ENCODE results near the gene PEPD. TPM values are rescaled to one million over a fixed set of nuclear protein-coding genes. Genes with fewer than 3 reads are reported as not detected.

Gene PEPD
- total RNA-seq, 5 donors from 2014 or later (not counting 1 experiment from before 2014, with no cell fraction given) = 23.5 to 38.8 (median 31.8) TPM

DNA sequence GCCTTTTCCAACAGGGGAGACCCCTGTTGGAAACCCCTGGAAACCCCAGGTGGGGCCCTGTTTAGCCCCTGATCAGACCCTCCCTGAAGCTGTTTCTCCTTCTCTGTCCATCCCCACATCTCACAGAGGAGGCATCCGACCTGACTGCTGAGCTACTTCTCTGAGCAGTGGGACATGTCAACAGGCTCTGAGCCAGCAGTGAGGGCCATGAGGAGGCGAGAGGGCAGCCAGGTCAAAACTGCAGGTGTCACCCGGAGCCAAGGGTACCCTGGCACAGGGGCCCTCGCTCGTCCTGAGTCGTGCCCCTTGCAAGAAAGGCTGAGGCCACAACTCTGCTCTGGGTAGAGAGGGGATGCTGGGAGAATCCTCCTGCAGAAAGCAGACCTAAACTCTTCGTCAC, 13.6 kb downstream of the PEPD start:
- Mint-ChIP-seq H3K4me3 (no peak overlapping the region), H3K27ac (no peak overlapping the region)
- WGBS (ENCODE audit: insufficient coverage) = 90% methylated on average over 4 of the region's 7 CpGs

DNA sequence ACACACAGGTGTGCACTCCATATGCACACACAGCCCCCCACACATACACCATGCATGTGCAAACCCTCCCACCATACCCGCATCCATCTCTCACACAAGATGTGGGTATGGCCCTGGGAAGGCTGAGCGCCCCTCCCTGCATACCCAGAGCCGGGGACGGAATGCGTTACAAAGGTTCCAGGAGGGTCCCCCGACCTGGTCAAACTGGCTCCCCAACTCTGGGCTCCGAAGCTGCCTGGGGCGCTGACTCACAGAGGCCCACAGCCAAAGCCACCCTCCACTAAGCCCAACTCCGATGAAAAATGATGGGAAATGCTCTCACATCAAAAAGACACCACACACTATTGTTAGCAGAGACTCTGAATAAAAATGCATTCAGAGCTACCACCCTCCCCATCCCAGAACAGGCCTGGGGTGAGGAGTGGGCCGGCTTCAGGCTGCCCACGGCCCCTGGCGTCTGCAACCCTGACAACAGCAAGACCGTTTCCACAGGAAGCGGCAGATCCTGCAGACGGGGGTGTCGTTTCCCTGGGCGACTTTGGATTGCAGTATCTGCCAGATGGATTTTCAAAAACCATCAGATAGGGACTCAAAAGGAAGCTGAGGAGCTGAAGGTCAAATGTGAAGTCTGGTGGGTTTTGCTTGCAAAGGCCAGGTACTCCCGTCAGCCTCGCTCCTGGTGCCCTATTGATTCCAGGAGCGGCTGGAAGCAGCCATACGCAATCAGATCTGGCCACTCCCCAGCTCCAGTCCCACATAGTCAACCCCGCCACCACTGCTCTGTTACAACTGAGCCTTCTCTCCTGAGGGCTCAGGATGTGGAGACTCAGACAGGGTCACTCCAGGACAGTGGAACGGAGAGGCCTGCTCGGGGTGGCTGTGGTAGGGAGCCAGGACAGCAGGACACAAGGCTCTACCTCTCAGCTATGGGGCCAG, 14.3 kb downstream of the PEPD start:
- Histone ChIP-seq H3K4me1 (ENCODE audit: control insufficient read depth in 1 of 2, extremely low read depth in 1 of 2, insufficient read depth in 2 of 2, low read length in 2 of 2) (no peaks in the 10 kb centered on the region), H3K4me3 (ENCODE audit: control insufficient read depth in 1 of 2, extremely low read depth in 1 of 2, low read length in 1 of 2) (no peak overlapping the region), H3K27me3 (replicated peaks in 1 of 2; ENCODE audit: control insufficient read depth in 2 of 2, extremely low read depth in 1 of 2, insufficient read depth in 2 of 2, low read length in 1 of 2) (no peaks in the 10 kb centered on the region), H3K9me3 (no peaks in the 10 kb centered on the region), H3K27ac (ENCODE audit: low read length) (no peak overlapping the region), H3K36me3 (ENCODE audit: control insufficient read depth in 2 of 2, extremely low read depth in 1 of 2, insufficient read depth in 1 of 2, low read length in 1 of 2) (peaks cover 3 to 21% of the 10 kb centered on the region in 2 donors)
- no peaks in the 10 kb centered on the region for H3K27me3 Mint-ChIP-seq
- H3K4me1 Mint-ChIP-seq = no peaks in the 10 kb centered on the region
- peaks cover 20% of the 10 kb centered on the region for H3K36me3 Mint-ChIP-seq
- H3K9me3 Mint-ChIP-seq = no peaks in the 10 kb centered on the region
- CTCF ChIA-PET = no interaction called here
- ATAC-seq (replicated peaks in 1 of 4) = no peak
- DNase-seq = no peak
- WGBS (ENCODE audit: insufficient coverage) = 90% methylated on average over 14 of the region's 24 CpGs
- H3K27ac Mint-ChIP-seq = no peak overlapping the region
- H3K4me3 Mint-ChIP-seq = no peak overlapping the region
- POLR2A ChIA-PET = no interaction called here

More for the DNA sequence above, 13.6 kb downstream of the PEPD start:
- ChIA-PET POLR2A (no interaction called here), CTCF (no interaction called here)
- Histone ChIP-seq H3K27ac (ENCODE audit: low read length) (no peak overlapping the region), H3K4me1 (ENCODE audit: control insufficient read depth in 1 of 2, extremely low read depth in 1 of 2, insufficient read depth in 2 of 2, low read length in 2 of 2) (no peaks in the 10 kb centered on the region), H3K36me3 (ENCODE audit: control insufficient read depth in 2 of 2, extremely low read depth in 1 of 2, insufficient read depth in 1 of 2, low read length in 1 of 2) (peaks cover 7 to 24% of the 10 kb centered on the region in 2 donors), H3K27me3 (replicated peaks in 1 of 2; ENCODE audit: control insufficient read depth in 2 of 2, extremely low read depth in 1 of 2, insufficient read depth in 2 of 2, low read length in 1 of 2) (no peaks in the 10 kb centered on the region), H3K4me3 (ENCODE audit: control insufficient read depth in 1 of 2, extremely low read depth in 1 of 2, low read length in 1 of 2) (no peak overlapping the region), H3K9me3 (no peaks in the 10 kb centered on the region)
- Mint-ChIP-seq H3K36me3 (peaks cover 20% of the 10 kb centered on the region), H3K9me3 (no peaks in the 10 kb centered on the region), H3K4me1 (no peaks in the 10 kb centered on the region), H3K27me3 (no peaks in the 10 kb centered on the region)
- no peak for DNase-seq
- ATAC-seq (replicated peaks in 1 of 4) = no peak

DNA sequence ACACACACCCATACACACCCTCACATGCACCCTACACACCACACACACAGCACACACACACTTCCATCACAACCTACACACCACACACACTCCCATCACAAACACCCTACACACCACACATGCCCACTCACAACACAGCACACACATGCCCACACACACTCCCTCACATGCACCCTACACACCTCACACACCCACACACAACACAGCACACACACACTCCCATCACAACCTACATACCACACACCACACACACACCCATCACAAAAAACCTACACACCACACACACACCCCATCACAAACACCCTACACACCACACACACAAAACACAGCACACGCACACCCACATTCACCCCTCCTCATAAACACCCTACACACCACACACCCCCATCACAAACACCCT, 15.1 kb downstream of the PEPD start:
- ChIA-PET POLR2A (no interaction called here), CTCF (no interaction called here)
- Histone ChIP-seq H3K27ac (ENCODE audit: low read length) (no peak overlapping the region), H3K4me1 (ENCODE audit: control insufficient read depth in 1 of 2, extremely low read depth in 1 of 2, insufficient read depth in 2 of 2, low read length in 2 of 2) (no peaks in the 10 kb centered on the region), H3K36me3 (ENCODE audit: control insufficient read depth in 2 of 2, extremely low read depth in 1 of 2, insufficient read depth in 1 of 2, low read length in 1 of 2) (peaks cover 3 to 14% of the 10 kb centered on the region in 2 donors), H3K9me3 (no peaks in the 10 kb centered on the region), H3K4me3 (ENCODE audit: control insufficient read depth in 1 of 2, extremely low read depth in 1 of 2, low read length in 1 of 2) (no peak overlapping the region), H3K27me3 (replicated peaks in 1 of 2; ENCODE audit: control insufficient read depth in 2 of 2, extremely low read depth in 1 of 2, insufficient read depth in 2 of 2, low read length in 1 of 2) (no peaks in the 10 kb centered on the region)
- Mint-ChIP-seq H3K4me3 (no peak overlapping the region), H3K9me3 (no peaks in the 10 kb centered on the region), H3K27ac (no peak overlapping the region), H3K4me1 (no peaks in the 10 kb centered on the region), H3K36me3 (peaks cover 19% of the 10 kb centered on the region), H3K27me3 (no peaks in the 10 kb centered on the region)
- WGBS (ENCODE audit: insufficient coverage) = 100% methylated on average over 1 of the region's 1 CpG
- no peak for DNase-seq
- no peak for ATAC-seq (replicated peaks in 1 of 4)

DNA sequence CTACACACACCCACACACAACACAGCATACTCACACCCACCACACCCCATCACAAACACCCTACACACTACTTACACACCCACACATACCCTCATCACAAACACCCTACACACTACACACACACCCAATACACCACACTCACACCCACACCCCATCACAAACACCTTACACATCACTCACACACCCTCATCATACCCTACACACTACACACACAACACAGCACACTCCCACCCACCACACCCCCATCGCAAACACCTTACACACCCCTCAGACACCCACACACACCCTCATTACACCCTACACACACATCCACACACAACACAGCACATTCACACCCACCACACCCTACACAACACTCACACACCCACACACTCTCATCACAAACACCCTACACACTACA, 15.8 kb downstream of the PEPD start:
- no peak overlapping the region for H3K27ac ChIP-seq (ENCODE audit: low read length)
- POLR2A ChIA-PET = no interaction called here
- H3K36me3 ChIP-seq (ENCODE audit: control insufficient read depth in 2 of 2, extremely low read depth in 1 of 2, insufficient read depth in 1 of 2, low read length in 1 of 2) = peaks cover 4 to 16% of the 10 kb centered on the region in 2 donors
- DNase-seq = no peak
- H3K4me3 Mint-ChIP-seq = no peak overlapping the region
- H3K27me3 Mint-ChIP-seq = no peaks in the 10 kb centered on the region
- CTCF ChIA-PET = no interaction called here
- no peaks in the 10 kb centered on the region for H3K9me3 ChIP-seq
- 89% methylated on average over 1 of the region's 1 CpG for WGBS (ENCODE audit: insufficient coverage)
- H3K36me3 Mint-ChIP-seq = peaks cover 20% of the 10 kb centered on the region
- H3K4me1 Mint-ChIP-seq = no peaks in the 10 kb centered on the region
- no peaks in the 10 kb centered on the region for H3K27me3 ChIP-seq (replicated peaks in 1 of 2; ENCODE audit: control insufficient read depth in 2 of 2, extremely low read depth in 1 of 2, insufficient read depth in 2 of 2, low read length in 1 of 2)
- no peak overlapping the region for H3K4me3 ChIP-seq (ENCODE audit: control insufficient read depth in 1 of 2, extremely low read depth in 1 of 2, low read length in 1 of 2)
- no peaks in the 10 kb centered on the region for H3K4me1 ChIP-seq (ENCODE audit: control insufficient read depth in 1 of 2, extremely low read depth in 1 of 2, insufficient read depth in 2 of 2, low read length in 2 of 2)
- no peak for ATAC-seq (replicated peaks in 1 of 4)
- no peak overlapping the region for H3K27ac Mint-ChIP-seq
- H3K9me3 Mint-ChIP-seq = no peaks in the 10 kb centered on the region

DNA sequence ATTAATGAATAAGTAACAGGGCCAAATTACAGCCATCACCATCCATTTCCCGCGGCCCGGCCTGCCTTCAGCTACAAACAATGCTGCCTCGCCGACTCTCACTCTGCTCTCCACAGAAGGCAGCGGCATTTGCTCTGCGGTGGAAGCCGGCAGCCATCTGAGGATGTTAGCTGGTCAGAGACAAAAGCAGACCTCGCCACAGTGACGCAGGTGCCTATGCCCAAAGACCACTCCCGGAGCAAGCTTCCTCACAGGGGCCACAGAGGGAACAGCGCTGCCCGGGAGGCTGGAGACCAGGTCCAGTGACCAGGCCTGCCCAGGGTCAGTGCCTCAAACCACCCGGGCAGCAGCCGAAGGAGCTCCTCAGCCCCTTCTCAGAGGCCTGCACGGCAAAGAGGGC, 16.4 kb downstream of the PEPD start:
- Mint-ChIP-seq H3K4me3 (no peak overlapping the region), H3K27ac (no peak overlapping the region), H3K36me3 (peaks cover 21% of the 10 kb centered on the region), H3K4me1 (no peaks in the 10 kb centered on the region), H3K27me3 (no peaks in the 10 kb centered on the region), H3K9me3 (no peaks in the 10 kb centered on the region)
- DNase-seq (no peak), ATAC-seq (replicated peaks in 1 of 4) (no peak)
- no peaks in the 10 kb centered on the region for H3K27me3 ChIP-seq (replicated peaks in 1 of 2; ENCODE audit: control insufficient read depth in 2 of 2, extremely low read depth in 1 of 2, insufficient read depth in 2 of 2, low read length in 1 of 2)
- ChIA-PET CTCF (no interaction called here), POLR2A (no interaction called here)
- no peak overlapping the region for H3K27ac ChIP-seq (ENCODE audit: low read length)
- no peak overlapping the region for H3K4me3 ChIP-seq (ENCODE audit: control insufficient read depth in 1 of 2, extremely low read depth in 1 of 2, low read length in 1 of 2)
- peaks cover 8 to 18% of the 10 kb centered on the region in 2 donors for H3K36me3 ChIP-seq (ENCODE audit: control insufficient read depth in 2 of 2, extremely low read depth in 1 of 2, insufficient read depth in 1 of 2, low read length in 1 of 2)
- WGBS (ENCODE audit: insufficient coverage) = 93% methylated on average over 16 of the region's 16 CpGs
- no peaks in the 10 kb centered on the region for H3K9me3 ChIP-seq
- no peaks in the 10 kb centered on the region for H3K4me1 ChIP-seq (ENCODE audit: control insufficient read depth in 1 of 2, extremely low read depth in 1 of 2, insufficient read depth in 2 of 2, low read length in 2 of 2)

DNA sequence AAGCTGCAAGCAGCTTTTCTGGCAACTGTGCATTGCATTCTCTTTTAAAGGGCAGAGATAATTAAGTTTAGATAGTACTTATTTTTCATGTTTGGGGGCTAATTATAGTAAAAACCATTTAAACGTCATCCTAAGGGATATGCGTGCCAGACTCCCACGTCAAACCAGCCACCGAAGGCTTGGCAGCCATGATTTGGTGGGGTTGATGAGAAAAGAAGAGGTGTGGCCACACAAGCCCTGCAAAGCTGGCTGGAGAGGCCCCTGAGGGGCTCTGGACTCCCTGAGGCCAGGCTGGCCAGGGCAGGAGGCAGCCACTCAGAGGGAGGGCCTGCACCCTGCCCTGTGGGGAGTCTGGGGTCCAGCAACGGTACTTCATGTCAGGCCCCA, 17.5 kb downstream of the PEPD start:
- no peak overlapping the region for H3K27ac ChIP-seq (ENCODE audit: low read length)
- no peak overlapping the region for H3K4me3 ChIP-seq (ENCODE audit: control insufficient read depth in 1 of 2, extremely low read depth in 1 of 2, low read length in 1 of 2)
- peaks cover 9 to 16% of the 10 kb centered on the region in 2 donors for H3K36me3 ChIP-seq (ENCODE audit: control insufficient read depth in 2 of 2, extremely low read depth in 1 of 2, insufficient read depth in 1 of 2, low read length in 1 of 2)
- H3K27me3 Mint-ChIP-seq = no peaks in the 10 kb centered on the region
- ATAC-seq (replicated peaks in 1 of 4) = no peak
- DNase-seq = no peak
- no peaks in the 10 kb centered on the region for H3K9me3 Mint-ChIP-seq
- no peaks in the 10 kb centered on the region for H3K9me3 ChIP-seq
- H3K36me3 Mint-ChIP-seq = peaks cover 19% of the 10 kb centered on the region
- H3K4me1 Mint-ChIP-seq = no peaks in the 10 kb centered on the region
- ChIA-PET CTCF (no interaction called here), POLR2A (interaction anchor here in 1 of 2 donors (0.8 kb wide), 1 partner anchor 142 kb away, joined by 3 read pairs; no protein-coding TSS in a partner anchor)
- no peaks in the 10 kb centered on the region for H3K4me1 ChIP-seq (ENCODE audit: control insufficient read depth in 1 of 2, extremely low read depth in 1 of 2, insufficient read depth in 2 of 2, low read length in 2 of 2)
- no peak overlapping the region for H3K27ac Mint-ChIP-seq
- H3K27me3 ChIP-seq (replicated peaks in 1 of 2; ENCODE audit: control insufficient read depth in 2 of 2, extremely low read depth in 1 of 2, insufficient read depth in 2 of 2, low read length in 1 of 2) = no peaks in the 10 kb centered on the region
- H3K4me3 Mint-ChIP-seq = no peak overlapping the region
- 96% methylated on average over 4 of the region's 5 CpGs for WGBS (ENCODE audit: insufficient coverage)

Data from T-cell (primary cell).